Neuronal stem cell (in vitro differentiated cells): Measurements from ENCODE around the gene RNU1-2.

Experiments
- DNase-seq: peaks from one replicate; pipeline ENCODE4 v3.0.0-alpha.2; 2013; ENCODE audit warnings: low spot score
- H2AFZ ChIP-seq: one replicate; pipeline ENCODE4 v1.6.1; 2013; ENCODE audit warnings: mild to moderate bottlenecking, low read length, inconsistent platforms
- H2AK5ac ChIP-seq: 2 replicates; pipeline ENCODE4 v1.6.1; 2013; ENCODE audit warnings: low read depth, mild to moderate bottlenecking, inconsistent platforms, low read length, moderate library complexity, mixed read lengths
- H2BK120ac ChIP-seq: 2 replicates; pipeline ENCODE4 v1.6.1; 2013; ENCODE audit warnings: low read depth, mild to moderate bottlenecking, inconsistent platforms, low read length, moderate library complexity, mixed read lengths
- H2BK12ac ChIP-seq: one replicate; pipeline ENCODE4 v1.6.1; 2013; ENCODE audit warnings: low read length, inconsistent platforms
- H2BK15ac ChIP-seq: 2 replicates; pipeline ENCODE4 v1.6.1; 2013; ENCODE audit warnings: mild to moderate bottlenecking, low read length, inconsistent platforms, mixed read lengths
- H2BK5ac ChIP-seq: one replicate; pipeline ENCODE4 v1.6.1; 2013; ENCODE audit warnings: inconsistent platforms, mild to moderate bottlenecking, low read length, moderate library complexity
- H3K14ac ChIP-seq: one replicate; pipeline ENCODE4 v1.6.1; 2013; ENCODE audit warnings: low read length, inconsistent platforms
- H3K18ac ChIP-seq: 2 replicates; pipeline ENCODE4 v1.6.1; 2013; ENCODE audit warnings: low read length, inconsistent platforms
- H3K23ac ChIP-seq: 2 replicates; pipeline ENCODE4 v1.6.1; 2013; ENCODE audit warnings: low read depth, mild to moderate bottlenecking, mixed read lengths, low read length, inconsistent platforms; ENCODE audit not compliant: poor library complexity
- H3K27ac ChIP-seq: replicated peaks from 3 replicates; pipeline ENCODE4 v1.5.1; 2013; ENCODE audit warnings: low read length, inconsistent platforms
- H3K27me3 ChIP-seq, 3 experiments: 2 replicates each; pipeline ENCODE4 v1.6.1; 2013; ENCODE audit warnings: low read length in 3 of 3, mild to moderate bottlenecking in 2 of 3, inconsistent platforms in 1 of 3, low read depth in 1 of 3, mixed read lengths in 1 of 3, moderate library complexity in 1 of 3; ENCODE audit not compliant: control insufficient read depth in 3 of 3, insufficient read depth in 3 of 3
- H3K36me3 ChIP-seq, 2 donors: replicated peaks in 1 of 2; 2 replicates each; pipeline ENCODE4 v1.6.1; 2013; ENCODE audit warnings: low read length in 2 of 2; ENCODE audit not compliant: control insufficient read depth in 2 of 2, insufficient read depth in 2 of 2
- H3K4ac ChIP-seq: 2 replicates; pipeline ENCODE4 v1.6.1; 2013; ENCODE audit warnings: inconsistent platforms, mild to moderate bottlenecking, low read length, moderate library complexity
- H3K4me1 ChIP-seq, 2 donors: 1 replicate in 1 of 2; 2 replicates in 1 of 2; pipeline ENCODE4 v1.6.1; 2013; ENCODE audit warnings: low read length in 2 of 2, low read depth in 1 of 2; ENCODE audit not compliant: control insufficient read depth in 2 of 2, insufficient read depth in 1 of 2
- H3K4me2 ChIP-seq: one replicate; pipeline ENCODE4 v1.6.1; 2013; ENCODE audit warnings: mild to moderate bottlenecking, low read length, inconsistent platforms; ENCODE audit not compliant: insufficient read depth, poor library complexity, severe bottlenecking
- H3K4me3 ChIP-seq, 2 donors: 2 replicates each; pipeline ENCODE4 v1.5.1; 2013; ENCODE audit warnings: low read length in 2 of 2, mild to moderate bottlenecking in 2 of 2, inconsistent platforms in 1 of 2, moderate library complexity in 1 of 2
- H3K79me1 ChIP-seq: one replicate; pipeline ENCODE4 v1.6.1; 2013; ENCODE audit warnings: low read depth, mild to moderate bottlenecking, inconsistent platforms, low read length, moderate library complexity
- H3K9ac ChIP-seq: one replicate; pipeline ENCODE4 v1.6.1; 2013; ENCODE audit warnings: mild to moderate bottlenecking, low read depth, low read length, inconsistent platforms; ENCODE audit not compliant: poor library complexity
- H3K9me3 ChIP-seq, 2 donors: replicated peaks in 1 of 2; 2 replicates each; pipeline versions ENCODE3 to v1.6.1; 2013; ENCODE audit warnings: low read length in 2 of 2, mild to moderate bottlenecking in 2 of 2, inconsistent platforms in 1 of 2, low read depth in 1 of 2, mixed read lengths in 1 of 2, moderate library complexity in 1 of 2; ENCODE audit not compliant: control insufficient read depth in 2 of 2, insufficient read depth in 1 of 2
- H4K8ac ChIP-seq: one replicate; pipeline ENCODE4 v1.6.1; 2013; ENCODE audit warnings: low read depth, mild to moderate bottlenecking, inconsistent platforms, low read length, moderate library complexity
- H4K91ac ChIP-seq: one replicate; pipeline ENCODE4 v1.6.1; 2013; ENCODE audit warnings: low read length, low read depth, mild to moderate bottlenecking, inconsistent platforms; ENCODE audit not compliant: poor library complexity
- WGBS, 2 donors: extraction: QIAGEN DNeasy Blood & Tissue Kit; methylation state at CpG; one replicate each; pipeline ENCODE4 v1.1.7; 2013; ENCODE audit warnings: missing lambda C conversion rate in 2 of 2, mixed read lengths in 1 of 2; ENCODE audit not compliant: insufficient read length in 2 of 2, insufficient replicate concordance in 1 of 2; ENCODE audit errors: extremely low coverage in 2 of 2; 5-methylcytosine and 5-hydroxymethylcytosine counted together

The RNU1-2 gene

GRCh38 chr1:16924216-16924918, 28.6 kb downstream of the RNU1-2 start:
- Histone ChIP-seq H2BK12ac (peak overlapping the region; percentile 30), H4K8ac (no peak overlapping the region), H3K27ac (no peak overlapping the region), H3K9me3 (no peaks in the 10 kb centered on the region), H3K27me3 (no peaks in the 10 kb centered on the region), H3K4me2 (no peak overlapping the region), H3K14ac (no peak overlapping the region), H3K23ac (peak overlapping the region; percentile 68), H2AK5ac (peak overlapping the region; percentile 97), H3K9ac (peak overlapping the region; percentile 78), H2BK120ac (peak overlapping the region; percentile 56), H3K36me3 (peaks cover 0 to 3% of the 10 kb centered on the region in 2 donors), H4K91ac (no peak overlapping the region), H3K4me1 (peaks cover 37 to 48% of the 10 kb centered on the region in 2 donors), H3K4ac (peak overlapping the region; percentile 96), H2BK15ac (peak overlapping the region; percentile 72), H3K79me1 (peaks cover 37% of the 10 kb centered on the region), H3K4me3 (no peak overlapping the region), H2BK5ac (peak overlapping the region; percentile 71), H3K18ac (peak overlapping the region; percentile 67), H2AFZ (no peak overlapping the region)
- WGBS, 2 donors, result no CpG with 5 or more reads among the region's 23 CpGs
- DNase-seq, result no peak

- Histone ChIP-seq H3K4me1 (peaks cover 37 to 49% of the 10 kb centered on the region in 2 donors), H3K4me2 (no peak overlapping the region), H3K18ac (peak overlapping the region; percentile 24), H4K8ac (peak overlapping the region; percentile 56), H3K79me1 (peaks cover 40% of the 10 kb centered on the region), H3K27ac (no peak overlapping the region), H2AFZ (no peak overlapping the region), H3K23ac (peak overlapping the region; percentile 3), H3K14ac (no peak overlapping the region), H3K9ac (peak overlapping the region; percentile 24), H3K4me3 (no peak overlapping the region), H4K91ac (no peak overlapping the region), H3K4ac (no peak overlapping the region), H2BK5ac (peak overlapping the region; percentile 90), H3K36me3 (peaks cover 0 to 4% of the 10 kb centered on the region in 2 donors), H2AK5ac (peak overlapping the region; percentile 76), H3K27me3 (no peaks in the 10 kb centered on the region), H3K9me3 (no peaks in the 10 kb centered on the region), H2BK12ac (peak overlapping the region; percentile 8), H2BK15ac (peak overlapping the region; percentile 69), H2BK120ac (peak overlapping the region; percentile 56)
- no peak for DNase-seq
- no CpG with 5 or more reads among the region's 13 CpGs for WGBS, 2 donors
Measured at GRCh38 chr1:16924919-16925477, 29.2 kb downstream of the RNU1-2 start.

GRCh38 chr1:16925635-16926490, 30.1 kb downstream of the RNU1-2 start:
- H3K18ac ChIP-seq, result peak overlapping the region; percentile 92
- no peak overlapping the region for H2AFZ ChIP-seq
- H3K4me3 ChIP-seq, result peak overlapping the region in 1 of 2 donors; percentile 45
- H3K4ac ChIP-seq, result peak overlapping the region; percentile 39
- peaks cover 40% of the 10 kb centered on the region for H3K79me1 ChIP-seq
- H3K4me1 ChIP-seq, result peaks cover 37 to 49% of the 10 kb centered on the region in 2 donors
- no peak overlapping the region for H3K23ac ChIP-seq
- H4K91ac ChIP-seq, result peak overlapping the region; percentile 28
- peaks cover 6 to 8% of the 10 kb centered on the region in 2 donors for H3K36me3 ChIP-seq
- H3K4me2 ChIP-seq, result no peak overlapping the region
- H3K9me3 ChIP-seq, result no peaks in the 10 kb centered on the region
- peak overlapping the region; percentile 90 for H2BK5ac ChIP-seq
- no CpG with 5 or more reads among the region's 13 CpGs for WGBS, 2 donors
- peak overlapping the region; percentile 61 for H2BK120ac ChIP-seq
- no peak overlapping the region for H4K8ac ChIP-seq
- peak overlapping the region; percentile 53 for H3K9ac ChIP-seq
- peak overlapping the region; percentile 75 for H3K27ac ChIP-seq
- H2AK5ac ChIP-seq, result peak overlapping the region; percentile 26
- no peaks in the 10 kb centered on the region for H3K27me3 ChIP-seq
- no peak overlapping the region for H3K14ac ChIP-seq
- no peak for DNase-seq
- peak overlapping the region; percentile 75 for H2BK15ac ChIP-seq
- H2BK12ac ChIP-seq, result peak overlapping the region; percentile 8
